ENCODE measurements around the gene SNRK. TPM values are rescaled to one million over a fixed set of nuclear protein-coding genes. Genes with fewer than 3 reads are reported as not detected.
"Not testable (repeated sequence)": the region's sequence is repeated elsewhere in the genome, so short reads cannot be mapped to it uniquely, and the experiment has no call there.

Gene SNRK
- total and polyA plus RNA-seq, 10 donors, result 12.0 to 121 (median 99.2) TPM

DNA sequence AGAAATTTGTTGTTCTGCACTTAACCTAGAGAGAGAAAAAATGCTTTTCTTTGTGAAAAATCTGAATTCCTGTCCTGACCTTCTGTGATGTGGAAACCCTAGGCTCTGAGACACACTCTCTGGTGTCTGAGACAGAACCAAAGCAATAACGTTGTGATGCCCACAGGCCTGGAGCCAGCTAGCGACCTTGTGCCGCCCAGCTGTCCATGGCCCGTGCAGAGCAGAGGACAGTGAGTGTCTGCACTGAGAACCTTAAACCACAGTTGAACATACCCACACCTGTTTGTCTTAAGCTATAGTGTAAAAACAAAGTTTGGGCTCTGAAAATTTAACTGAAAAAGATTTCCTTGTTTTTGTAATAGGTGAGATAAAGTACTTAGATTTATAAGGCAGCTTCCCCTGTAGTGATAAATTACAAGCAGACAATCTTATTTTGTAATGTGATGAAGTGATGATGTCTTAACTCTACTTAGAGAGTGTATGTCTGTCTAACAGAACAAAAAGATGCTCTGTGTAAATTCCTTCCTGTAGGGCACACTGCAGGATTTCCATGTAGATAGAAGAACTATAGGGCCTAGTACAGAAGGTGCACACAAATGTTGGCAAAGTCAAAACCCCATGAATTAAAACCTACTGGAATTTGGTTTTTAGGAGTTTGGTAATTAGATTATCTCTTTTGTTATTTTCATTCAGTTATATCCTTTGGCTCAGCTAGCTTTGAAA lies 62.7 kb downstream of the SNRK start:
- H3K36me3 ChIP-seq, result peaks cover 0 to 95% (median 55%) of the 10 kb centered on the region in 6 donors
- WGBS, 5 donors, result 68 to 82% (median 77%) methylated on average over 4 of the region's 4 CpGs
- H3K4me1 ChIP-seq, result peaks cover 9 to 58% (median 36%) of the 10 kb centered on the region in 6 donors
- H3K4me3 ChIP-seq, result no peak overlapping the region
- no peaks in the 10 kb centered on the region for H3K27me3 ChIP-seq (replicated peaks in 1 of 7)
- no peak for DNase-seq
- peak overlapping the region in 2 of 8 donors; percentile 79 to 88 for H3K27ac ChIP-seq
- intact Hi-C loops (cut with DNase I; ENCODE audit: low total_unique reads), result loop anchor here (10.0 kb wide), 1 partner anchor 54 kb away; no protein-coding TSS in a partner anchor
- TF ChIP-seq POLR2AphosphoS5 (IDR thresholded peaks at IDR 0.05) (no peak), CTCF (IDR thresholded peaks at IDR 0.05 in 8 of 11, conservative IDR thresholded peaks at IDR 0.05 in 3 of 11) (no peak), POLR2A (IDR thresholded peaks at IDR 0.05) (no peak)
- peaks cover 2 to 33% (median 25%) of the 10 kb centered on the region in 8 donors for H3K9me3 ChIP-seq

GRCh38 chr3:43349716-43350115 lies 63.4 kb downstream of the SNRK start:
- DNase-seq, result no peak
- Histone ChIP-seq H3K4me3 (no peak overlapping the region), H3K36me3 (peaks cover 0 to 91% (median 49%) of the 10 kb centered on the region in 6 donors), H3K4me1 (peaks cover 9 to 51% (median 32%) of the 10 kb centered on the region in 6 donors), H3K27ac (peak overlapping the region in 1 of 8 donors; percentile 88), H3K9me3 (peaks cover 2 to 40% (median 32%) of the 10 kb centered on the region in 8 donors), H3K27me3 (replicated peaks in 1 of 7) (no peaks in the 10 kb centered on the region)
- 86 to 100% (median 96%) methylated on average over 3 of the region's 3 CpGs for WGBS, 5 donors
- intact Hi-C loops (cut with DNase I; ENCODE audit: low total_unique reads), result loop anchor here (10.0 kb wide), 1 partner anchor 55 kb away; no protein-coding TSS in a partner anchor
- no peak for TF ChIP-seq POLR2A (IDR thresholded peaks at IDR 0.05)
- no peak for TF ChIP-seq CTCF (IDR thresholded peaks at IDR 0.05 in 8 of 11, conservative IDR thresholded peaks at IDR 0.05 in 3 of 11)
- no peak for TF ChIP-seq POLR2AphosphoS5 (IDR thresholded peaks at IDR 0.05)

DNA sequence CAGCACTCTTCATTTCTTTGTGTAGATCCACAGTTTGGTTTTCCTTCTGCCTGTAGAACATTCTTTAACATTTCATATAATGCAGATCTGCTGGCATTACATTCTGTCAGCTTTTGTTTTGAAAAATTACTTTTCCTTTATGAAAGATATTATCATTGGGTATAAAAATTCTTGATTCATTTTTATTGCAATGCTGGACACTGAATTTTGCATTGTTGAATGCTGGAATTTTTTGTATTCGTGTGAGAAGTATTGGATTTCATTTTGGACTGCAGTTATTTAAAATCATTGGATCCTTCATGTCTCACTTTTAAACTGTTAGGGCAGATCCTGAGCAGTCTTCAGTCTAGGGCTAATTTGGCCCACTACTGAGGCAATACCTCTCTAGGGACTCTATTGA lies 67.1 kb downstream of the SNRK start:
- H3K27ac ChIP-seq, result no peak overlapping the region
- 97 to 100% (median 98%) methylated on average over 1 of the region's 1 CpG for WGBS, 5 donors
- peaks cover 0 to 14% (median 7%) of the 10 kb centered on the region in 6 donors for H3K4me1 ChIP-seq
- H3K4me3 ChIP-seq, result no peak overlapping the region
- H3K27me3 ChIP-seq (replicated peaks in 1 of 7), result no peaks in the 10 kb centered on the region
- DNase-seq, result no peak
- H3K36me3 ChIP-seq, result peaks cover 0 to 54% (median 26%) of the 10 kb centered on the region in 6 donors
- peaks cover 5 to 77% (median 66%) of the 10 kb centered on the region in 8 donors for H3K9me3 ChIP-seq
- intact Hi-C loops (cut with DNase I; ENCODE audit: low total_unique reads), result no loop called here
- TF ChIP-seq POLR2AphosphoS5 (IDR thresholded peaks at IDR 0.05) (no peak), CTCF (IDR thresholded peaks at IDR 0.05 in 8 of 11, conservative IDR thresholded peaks at IDR 0.05 in 3 of 11) (no peak), POLR2A (IDR thresholded peaks at IDR 0.05) (no peak)

- TF ChIP-seq POLR2A (IDR thresholded peaks at IDR 0.05) (no peak), POLR2AphosphoS5 (IDR thresholded peaks at IDR 0.05) (peak in 1 of 3 donors; percentile 5)
- Histone ChIP-seq H3K27ac (no peak overlapping the region), H3K4me1 (peaks cover 0 to 7% (median 0%) of the 10 kb centered on the region in 6 donors), H3K4me3 (no peak overlapping the region), H3K9me3 (peaks cover 5 to 79% (median 68%) of the 10 kb centered on the region in 8 donors), H3K36me3 (peaks cover 0 to 47% (median 19%) of the 10 kb centered on the region in 6 donors), H3K27me3 (replicated peaks in 1 of 7) (no peaks in the 10 kb centered on the region)
- DNase-seq, result no peak
- WGBS, 5 donors, result 80 to 92% (median 86%) methylated on average over 4 of the region's 4 CpGs
- intact Hi-C loops (cut with DNase I; ENCODE audit: low total_unique reads), result no loop called here
Observed at GRCh38 chr3:43353923-43354670, 67.8 kb downstream of the SNRK start.

DNA sequence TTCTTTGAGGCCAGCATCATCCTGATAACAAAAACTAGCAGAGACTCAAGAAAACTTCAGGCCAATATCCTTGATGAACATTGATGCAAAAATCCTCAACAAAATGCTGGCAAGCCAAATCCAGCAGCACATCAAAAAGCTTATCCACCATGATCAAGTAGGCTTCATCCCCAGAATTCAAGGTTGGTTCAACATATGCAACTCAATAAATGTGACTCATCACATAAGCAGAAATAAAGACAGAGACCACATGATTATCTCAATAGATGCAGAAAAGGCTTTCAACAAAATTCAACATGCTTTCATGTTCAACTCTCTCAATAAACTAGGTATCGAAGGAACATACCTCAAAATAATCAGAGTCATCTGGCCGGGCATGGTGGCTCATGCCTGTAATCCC lies 69.7 kb downstream of the SNRK start:
- intact Hi-C loops (cut with DNase I; ENCODE audit: low total_unique reads); H3K27ac ChIP-seq; H3K4me1 ChIP-seq; DNase-seq; H3K27me3 ChIP-seq (replicated peaks in 1 of 7); H3K4me3 ChIP-seq: not testable (repeated sequence)
- WGBS, 5 donors, result 90 to 100% (median 94%) methylated on average over 2 of the region's 2 CpGs
- Histone ChIP-seq H3K9me3 (peaks cover 5 to 76% (median 67%) of the 10 kb centered on the region in 8 donors), H3K36me3 (peaks cover 0 to 27% (median 3%) of the 10 kb centered on the region in 6 donors)
